HepG2 (cell line): ENCODE results near the gene INHA. TPM values are rescaled to one million over a fixed set of nuclear protein-coding genes. Genes with fewer than 3 reads are reported as not detected.

Experiments used
- CCDC6 ChIP-seq: sonication (generic); formaldehyde crosslinking; IDR thresholded peaks from 2 replicates; pipeline ENCODE4 v1.8.1; 2022; ENCODE audit warnings: mild to moderate bottlenecking, missing genetic modification reagents, moderate library complexity
- GATAD2A ChIP-seq: IDR thresholded peaks from 2 replicates; pipeline ENCODE4 v1.6.1; 2016
- MAF1 ChIP-seq: sonication (generic); formaldehyde crosslinking; IDR thresholded peaks from 2 replicates; pipeline ENCODE4 v1.5.0; 2020; ENCODE audit warnings: missing genetic modification reagents, borderline replicate concordance
- ZNF350 ChIP-seq: sonication (generic); formaldehyde crosslinking; IDR thresholded peaks from 2 replicates; pipeline ENCODE4 v1.4.0; 2020; ENCODE audit warnings: mild to moderate bottlenecking, low read depth, missing genetic modification reagents, borderline replicate concordance
- polyA plus RNA-seq, 8 experiments: library from polyadenylated mRNA; depleted of rRNA in 3 of 8; stranded (reverse) in 7 of 8; unstranded in 1 of 8; fragments of >200 nt; fragmentation: Illumina TruSeq in 4 of 8; extraction: Trizol in 4 of 8; gene quantifications; 2 replicates each; pipeline versions ENCODE4 v1.2.1 to v1.2.3, GENCODE V29; 2011 to 2016; ENCODE audit warnings: low read depth in 4 of 8, missing spikeins in 1 of 8, mixed read lengths in 1 of 8; ENCODE audit not compliant: insufficient read depth in 1 of 8
- total RNA-seq, 5 experiments: library from RNA; depleted of rRNA; stranded (reverse); fragments of >200 nt; fragmentation: Illumina TruSeq; extraction: Trizol; gene quantifications; 2 replicates each; pipeline ENCODE4 v1.2.3, GENCODE V29; 2016; ENCODE audit warnings: low read depth in 1 of 5
- TF ChIP-seq, protein P1 (sequence below): sonication (generic); formaldehyde crosslinking; IDR thresholded peaks from 2 replicates; pipeline ENCODE4 v1.4.0; 2020; ENCODE audit warnings: missing genetic modification reagents, borderline replicate concordance
- TF ChIP-seq, protein P2 (sequence below): IDR thresholded peaks from 2 replicates; pipeline ENCODE4 v1.6.1; 2018; ENCODE audit warnings: missing genetic modification reagents, mild to moderate bottlenecking, missing compliant biosample characterization
- TF ChIP-seq, protein P3 (sequence below): sonication (generic); formaldehyde crosslinking; IDR thresholded peaks from 2 replicates; pipeline ENCODE4 v1.4.0; 2020; ENCODE audit warnings: missing genetic modification reagents, low read depth, mild to moderate bottlenecking, borderline replicate concordance
- TF ChIP-seq, protein P4 (sequence below): sonication (generic); formaldehyde crosslinking; IDR thresholded peaks from 2 replicates; pipeline ENCODE4 v1.4.0; 2020; ENCODE audit warnings: missing genetic modification reagents
- TF ChIP-seq, protein P5 (sequence below): sonication (generic); formaldehyde crosslinking; IDR thresholded peaks from 2 replicates; pipeline ENCODE4 v1.4.0; 2020; ENCODE audit warnings: missing genetic modification reagents
- TF ChIP-seq, protein P6 (sequence below): sonication (generic); formaldehyde crosslinking; IDR thresholded peaks from 2 replicates; pipeline ENCODE4 v1.4.0; 2020; ENCODE audit warnings: mild to moderate bottlenecking, missing genetic modification reagents

INHA gene
- total and polyA plus RNA-seq, 2 of the 13 experiments (the other 11 are each of a cell fraction or from before 2014, with no cell fraction given) = 4.1 to 15.2 TPM

DNA sequence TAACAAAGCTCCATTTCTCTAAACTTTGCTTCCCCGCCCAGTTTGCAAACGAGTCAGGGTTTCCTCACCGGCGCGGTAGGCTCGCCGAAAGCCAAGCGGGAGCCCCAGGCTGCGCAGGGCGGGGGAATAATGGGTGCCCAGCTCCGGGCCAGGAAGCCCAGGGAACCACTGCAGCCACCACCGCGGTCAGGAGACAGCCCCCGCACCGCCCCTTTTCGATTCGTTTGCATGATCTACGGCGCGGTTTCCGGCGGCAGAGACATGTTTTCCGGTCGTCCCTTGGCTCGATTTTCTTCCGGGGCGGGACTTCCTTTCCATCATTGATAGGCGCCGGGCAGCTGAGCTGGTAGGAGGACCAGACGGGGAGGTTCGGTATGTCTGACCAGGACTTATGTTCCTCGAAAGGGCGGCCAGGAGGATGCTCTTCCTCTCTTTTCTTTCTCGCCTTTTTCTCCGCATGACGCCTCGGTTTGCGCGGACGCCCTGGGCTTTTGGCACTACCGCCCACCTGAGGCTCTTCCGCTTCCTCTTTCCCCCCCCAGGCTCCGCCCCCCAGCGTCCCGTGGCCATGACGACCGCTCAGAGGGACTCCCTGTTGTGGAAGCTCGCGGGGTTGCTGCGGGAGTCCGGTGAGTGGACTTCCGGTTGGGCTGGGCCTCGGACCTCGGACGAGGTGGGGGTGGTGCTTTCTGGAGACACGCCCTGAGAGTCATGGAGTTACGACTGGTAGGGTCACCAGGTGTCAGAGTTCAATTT lies 25.6 kb downstream of the INHA start, which contains the start of gene STK11IP (continued):
- TF ChIP-seq, protein P1, sequence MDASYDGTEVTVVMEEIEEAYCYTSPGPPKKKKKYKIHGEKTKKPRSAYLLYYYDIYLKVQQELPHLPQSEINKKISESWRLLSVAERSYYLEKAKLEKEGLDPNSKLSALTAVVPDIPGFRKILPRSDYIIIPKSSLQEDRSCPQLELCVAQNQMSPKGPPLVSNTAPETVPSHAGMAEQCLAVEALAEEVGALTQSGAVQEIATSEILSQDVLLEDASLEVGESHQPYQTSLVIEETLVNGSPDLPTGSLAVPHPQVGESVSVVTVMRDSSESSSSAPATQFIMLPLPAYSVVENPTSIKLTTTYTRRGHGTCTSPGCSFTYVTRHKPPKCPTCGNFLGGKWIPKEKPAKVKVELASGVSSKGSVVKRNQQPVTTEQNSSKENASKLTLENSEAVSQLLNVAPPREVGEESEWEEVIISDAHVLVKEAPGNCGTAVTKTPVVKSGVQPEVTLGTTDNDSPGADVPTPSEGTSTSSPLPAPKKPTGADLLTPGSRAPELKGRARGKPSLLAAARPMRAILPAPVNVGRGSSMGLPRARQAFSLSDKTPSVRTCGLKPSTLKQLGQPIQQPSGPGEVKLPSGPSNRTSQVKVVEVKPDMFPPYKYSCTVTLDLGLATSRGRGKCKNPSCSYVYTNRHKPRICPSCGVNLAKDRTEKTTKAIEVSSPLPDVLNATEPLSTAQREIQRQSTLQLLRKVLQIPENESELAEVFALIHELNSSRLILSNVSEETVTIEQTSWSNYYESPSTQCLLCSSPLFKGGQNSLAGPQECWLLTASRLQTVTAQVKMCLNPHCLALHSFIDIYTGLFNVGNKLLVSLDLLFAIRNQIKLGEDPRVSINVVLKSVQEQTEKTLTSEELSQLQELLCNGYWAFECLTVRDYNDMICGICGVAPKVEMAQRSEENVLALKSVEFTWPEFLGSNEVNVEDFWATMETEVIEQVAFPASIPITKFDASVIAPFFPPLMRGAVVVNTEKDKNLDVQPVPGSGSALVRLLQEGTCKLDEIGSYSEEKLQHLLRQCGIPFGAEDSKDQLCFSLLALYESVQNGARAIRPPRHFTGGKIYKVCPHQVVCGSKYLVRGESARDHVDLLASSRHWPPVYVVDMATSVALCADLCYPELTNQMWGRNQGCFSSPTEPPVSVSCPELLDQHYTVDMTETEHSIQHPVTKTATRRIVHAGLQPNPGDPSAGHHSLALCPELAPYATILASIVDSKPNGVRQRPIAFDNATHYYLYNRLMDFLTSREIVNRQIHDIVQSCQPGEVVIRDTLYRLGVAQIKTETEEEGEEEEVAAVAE = 0 out of 2 replicates have a peak, but pooled peaks have one; percentile 42
- peak; percentile 21 for TF ChIP-seq GATAD2A (CRISPR knock-in tag)
- TF ChIP-seq, protein P2, sequence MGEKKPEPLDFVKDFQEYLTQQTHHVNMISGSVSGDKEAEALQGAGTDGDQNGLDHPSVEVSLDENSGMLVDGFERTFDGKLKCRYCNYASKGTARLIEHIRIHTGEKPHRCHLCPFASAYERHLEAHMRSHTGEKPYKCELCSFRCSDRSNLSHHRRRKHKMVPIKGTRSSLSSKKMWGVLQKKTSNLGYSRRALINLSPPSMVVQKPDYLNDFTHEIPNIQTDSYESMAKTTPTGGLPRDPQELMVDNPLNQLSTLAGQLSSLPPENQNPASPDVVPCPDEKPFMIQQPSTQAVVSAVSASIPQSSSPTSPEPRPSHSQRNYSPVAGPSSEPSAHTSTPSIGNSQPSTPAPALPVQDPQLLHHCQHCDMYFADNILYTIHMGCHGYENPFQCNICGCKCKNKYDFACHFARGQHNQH (CRISPR knock-in tag) = peak; percentile 59; the same call in 1 of the 2 replicates
- peak; percentile 95; the same call in 1 of the 2 replicates for TF ChIP-seq ZNF350
- TF ChIP-seq CCDC6 = no peak
- TF ChIP-seq, protein P3, sequence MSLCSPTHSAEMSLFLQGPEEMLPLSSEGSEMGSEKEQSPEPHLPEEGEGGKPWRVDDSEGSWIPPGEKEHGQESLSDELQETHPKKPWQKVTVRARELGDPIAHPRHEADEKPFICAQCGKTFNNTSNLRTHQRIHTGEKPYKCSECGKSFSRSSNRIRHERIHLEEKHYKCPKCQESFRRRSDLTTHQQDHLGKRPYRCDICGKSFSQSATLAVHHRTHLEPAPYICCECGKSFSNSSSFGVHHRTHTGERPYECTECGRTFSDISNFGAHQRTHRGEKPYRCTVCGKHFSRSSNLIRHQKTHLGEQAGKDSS (CRISPR knock-in tag) = peak; percentile 39; the same call in 1 of the 2 replicates
- TF ChIP-seq MAF1 (CRISPR knock-in tag) = no peak
- TF ChIP-seq, protein P4, sequence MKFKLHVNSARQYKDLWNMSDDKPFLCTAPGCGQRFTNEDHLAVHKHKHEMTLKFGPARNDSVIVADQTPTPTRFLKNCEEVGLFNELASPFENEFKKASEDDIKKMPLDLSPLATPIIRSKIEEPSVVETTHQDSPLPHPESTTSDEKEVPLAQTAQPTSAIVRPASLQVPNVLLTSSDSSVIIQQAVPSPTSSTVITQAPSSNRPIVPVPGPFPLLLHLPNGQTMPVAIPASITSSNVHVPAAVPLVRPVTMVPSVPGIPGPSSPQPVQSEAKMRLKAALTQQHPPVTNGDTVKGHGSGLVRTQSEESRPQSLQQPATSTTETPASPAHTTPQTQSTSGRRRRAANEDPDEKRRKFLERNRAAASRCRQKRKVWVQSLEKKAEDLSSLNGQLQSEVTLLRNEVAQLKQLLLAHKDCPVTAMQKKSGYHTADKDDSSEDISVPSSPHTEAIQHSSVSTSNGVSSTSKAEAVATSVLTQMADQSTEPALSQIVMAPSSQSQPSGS = peak; percentile 74; the same call in 1 of the 2 replicates
- TF ChIP-seq, protein P5, sequence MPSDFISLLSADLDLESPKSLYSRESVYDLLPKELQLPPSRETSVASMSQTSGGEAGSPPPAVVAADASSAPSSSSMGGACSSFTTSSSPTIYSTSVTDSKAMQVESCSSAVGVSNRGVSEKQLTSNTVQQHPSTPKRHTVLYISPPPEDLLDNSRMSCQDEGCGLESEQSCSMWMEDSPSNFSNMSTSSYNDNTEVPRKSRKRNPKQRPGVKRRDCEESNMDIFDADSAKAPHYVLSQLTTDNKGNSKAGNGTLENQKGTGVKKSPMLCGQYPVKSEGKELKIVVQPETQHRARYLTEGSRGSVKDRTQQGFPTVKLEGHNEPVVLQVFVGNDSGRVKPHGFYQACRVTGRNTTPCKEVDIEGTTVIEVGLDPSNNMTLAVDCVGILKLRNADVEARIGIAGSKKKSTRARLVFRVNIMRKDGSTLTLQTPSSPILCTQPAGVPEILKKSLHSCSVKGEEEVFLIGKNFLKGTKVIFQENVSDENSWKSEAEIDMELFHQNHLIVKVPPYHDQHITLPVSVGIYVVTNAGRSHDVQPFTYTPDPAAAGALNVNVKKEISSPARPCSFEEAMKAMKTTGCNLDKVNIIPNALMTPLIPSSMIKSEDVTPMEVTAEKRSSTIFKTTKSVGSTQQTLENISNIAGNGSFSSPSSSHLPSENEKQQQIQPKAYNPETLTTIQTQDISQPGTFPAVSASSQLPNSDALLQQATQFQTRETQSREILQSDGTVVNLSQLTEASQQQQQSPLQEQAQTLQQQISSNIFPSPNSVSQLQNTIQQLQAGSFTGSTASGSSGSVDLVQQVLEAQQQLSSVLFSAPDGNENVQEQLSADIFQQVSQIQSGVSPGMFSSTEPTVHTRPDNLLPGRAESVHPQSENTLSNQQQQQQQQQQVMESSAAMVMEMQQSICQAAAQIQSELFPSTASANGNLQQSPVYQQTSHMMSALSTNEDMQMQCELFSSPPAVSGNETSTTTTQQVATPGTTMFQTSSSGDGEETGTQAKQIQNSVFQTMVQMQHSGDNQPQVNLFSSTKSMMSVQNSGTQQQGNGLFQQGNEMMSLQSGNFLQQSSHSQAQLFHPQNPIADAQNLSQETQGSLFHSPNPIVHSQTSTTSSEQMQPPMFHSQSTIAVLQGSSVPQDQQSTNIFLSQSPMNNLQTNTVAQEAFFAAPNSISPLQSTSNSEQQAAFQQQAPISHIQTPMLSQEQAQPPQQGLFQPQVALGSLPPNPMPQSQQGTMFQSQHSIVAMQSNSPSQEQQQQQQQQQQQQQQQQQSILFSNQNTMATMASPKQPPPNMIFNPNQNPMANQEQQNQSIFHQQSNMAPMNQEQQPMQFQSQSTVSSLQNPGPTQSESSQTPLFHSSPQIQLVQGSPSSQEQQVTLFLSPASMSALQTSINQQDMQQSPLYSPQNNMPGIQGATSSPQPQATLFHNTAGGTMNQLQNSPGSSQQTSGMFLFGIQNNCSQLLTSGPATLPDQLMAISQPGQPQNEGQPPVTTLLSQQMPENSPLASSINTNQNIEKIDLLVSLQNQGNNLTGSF (CRISPR knock-in tag) = peak; percentile 39; the same call in 1 of the 2 replicates
- TF ChIP-seq, protein P6, sequence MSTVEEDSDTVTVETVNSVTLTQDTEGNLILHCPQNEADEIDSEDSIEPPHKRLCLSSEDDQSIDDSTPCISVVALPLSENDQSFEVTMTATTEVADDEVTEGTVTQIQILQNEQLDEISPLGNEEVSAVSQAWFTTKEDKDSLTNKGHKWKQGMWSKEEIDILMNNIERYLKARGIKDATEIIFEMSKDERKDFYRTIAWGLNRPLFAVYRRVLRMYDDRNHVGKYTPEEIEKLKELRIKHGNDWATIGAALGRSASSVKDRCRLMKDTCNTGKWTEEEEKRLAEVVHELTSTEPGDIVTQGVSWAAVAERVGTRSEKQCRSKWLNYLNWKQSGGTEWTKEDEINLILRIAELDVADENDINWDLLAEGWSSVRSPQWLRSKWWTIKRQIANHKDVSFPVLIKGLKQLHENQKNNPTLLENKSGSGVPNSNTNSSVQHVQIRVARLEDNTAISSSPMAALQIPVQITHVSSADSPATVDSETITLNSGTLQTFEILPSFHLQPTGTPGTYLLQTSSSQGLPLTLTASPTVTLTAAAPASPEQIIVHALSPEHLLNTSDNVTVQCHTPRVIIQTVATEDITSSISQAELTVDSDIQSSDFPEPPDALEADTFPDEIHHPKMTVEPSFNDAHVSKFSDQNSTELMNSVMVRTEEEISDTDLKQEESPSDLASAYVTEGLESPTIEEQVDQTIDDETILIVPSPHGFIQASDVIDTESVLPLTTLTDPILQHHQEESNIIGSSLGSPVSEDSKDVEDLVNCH = no peak
